Measurements from ENCODE around the gene STOX2.

The STOX2 gene

DNA sequence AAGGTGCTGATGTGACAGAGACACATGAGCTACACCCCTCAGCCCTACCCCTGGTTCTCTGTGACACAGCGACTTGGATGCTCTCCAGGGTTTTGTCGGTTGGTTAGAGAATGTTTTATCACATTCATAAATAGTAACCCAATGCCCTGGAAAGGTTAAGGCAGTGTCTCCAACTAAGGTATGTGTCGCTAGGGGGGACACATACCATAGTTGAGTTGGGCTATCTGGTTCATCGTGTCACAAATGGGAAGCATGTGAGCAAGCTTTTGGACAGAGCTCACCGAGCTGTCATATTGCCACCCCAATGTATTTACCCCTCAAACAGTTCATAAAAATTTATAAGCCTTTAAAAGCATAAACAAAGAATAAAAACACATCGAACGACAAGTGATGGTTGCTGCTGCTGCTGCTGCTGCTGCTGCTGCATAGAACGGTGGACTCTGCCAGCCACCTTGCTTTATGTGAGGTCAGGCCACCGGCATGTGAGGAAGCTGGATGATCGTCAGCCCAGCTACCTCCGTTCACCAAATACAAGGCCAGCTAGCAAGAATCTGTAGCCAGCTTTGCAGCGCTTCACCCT, 55.9 kb downstream of the STOX2 start:
- Histone ChIP-seq H3K27me3 (ENCODE audit: control insufficient read depth, insufficient read depth, low read length) (no peaks in the 10 kb centered on the region), H3K36me3 (ENCODE audit: control insufficient read depth, insufficient read depth, low read length) (no peaks in the 10 kb centered on the region), H3K27ac (ENCODE audit: low read length) (no peak overlapping the region), H3K4me3 (ENCODE audit: low read length) (no peak overlapping the region), H3K9me3 (ENCODE audit: control insufficient read depth, insufficient read depth, low read length) (no peaks in the 10 kb centered on the region), H3K4me1 (ENCODE audit: control insufficient read depth, insufficient read depth, low read length) (peaks cover 3% of the 10 kb centered on the region; the same call in 1 of the 2 replicates)
- DNase-seq (ENCODE audit: low read depth, low spot score): no peak
- no CpG with 5 or more reads among the region's 12 CpGs for WGBS (ENCODE audit: insufficient coverage, insufficient read length)

DNA sequence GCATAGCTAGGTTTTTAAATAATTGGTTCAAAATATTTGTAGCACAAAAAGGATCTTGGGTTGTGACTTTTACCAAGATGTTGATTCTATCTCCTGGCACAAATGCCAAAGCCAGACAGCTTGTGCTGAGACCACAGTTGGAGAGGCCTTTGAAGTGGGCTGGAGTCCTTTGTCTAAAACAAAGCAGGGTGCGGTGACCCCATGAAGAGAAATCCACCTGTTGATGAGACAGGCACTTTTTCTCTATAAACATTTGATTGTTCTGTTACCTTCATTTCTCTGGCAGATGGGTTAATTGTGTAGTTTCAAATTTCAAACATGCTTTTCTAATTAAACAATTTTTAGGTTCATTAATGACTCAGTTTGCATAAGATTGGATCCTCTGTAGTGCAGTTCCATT, 56.7 kb downstream of the STOX2 start:
- WGBS (ENCODE audit: insufficient coverage, insufficient read length): no CpG with 5 or more reads among the region's 1 CpG
- DNase-seq (ENCODE audit: low read depth, low spot score): no peak
- no peaks in the 10 kb centered on the region for H3K9me3 ChIP-seq (ENCODE audit: control insufficient read depth, insufficient read depth, low read length)
- H3K36me3 ChIP-seq (ENCODE audit: control insufficient read depth, insufficient read depth, low read length): no peaks in the 10 kb centered on the region
- H3K4me3 ChIP-seq (ENCODE audit: low read length): no peak overlapping the region
- no peaks in the 10 kb centered on the region for H3K27me3 ChIP-seq (ENCODE audit: control insufficient read depth, insufficient read depth, low read length)
- peaks cover 3% of the 10 kb centered on the region; the same call in 1 of the 2 replicates for H3K4me1 ChIP-seq (ENCODE audit: control insufficient read depth, insufficient read depth, low read length)
- H3K27ac ChIP-seq (ENCODE audit: low read length): no peak overlapping the region

DNA sequence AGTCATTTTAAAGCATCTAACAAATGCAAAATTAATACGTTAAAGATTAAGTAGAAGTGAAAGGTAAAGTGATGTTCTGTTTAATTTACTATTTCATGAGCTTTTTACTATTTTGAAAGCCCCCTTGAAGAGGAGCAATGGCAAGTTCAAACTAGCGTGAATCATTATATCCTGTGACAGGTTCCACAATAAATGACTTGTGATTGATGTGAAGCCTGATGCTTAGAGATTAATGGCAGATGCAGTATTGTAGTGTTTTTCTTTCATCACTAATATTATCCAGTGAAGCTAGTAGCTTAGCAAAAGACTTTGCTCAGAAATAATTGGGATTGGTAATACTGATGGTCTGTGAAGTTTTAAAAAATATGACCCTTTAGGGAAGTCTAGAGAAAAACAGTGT, 57.3 kb downstream of the STOX2 start:
- Histone ChIP-seq H3K4me3 (ENCODE audit: low read length) (no peak overlapping the region), H3K4me1 (ENCODE audit: control insufficient read depth, insufficient read depth, low read length) (peaks cover 3% of the 10 kb centered on the region; the same call in 1 of the 2 replicates), H3K36me3 (ENCODE audit: control insufficient read depth, insufficient read depth, low read length) (no peaks in the 10 kb centered on the region), H3K9me3 (ENCODE audit: control insufficient read depth, insufficient read depth, low read length) (no peaks in the 10 kb centered on the region), H3K27ac (ENCODE audit: low read length) (no peak overlapping the region), H3K27me3 (ENCODE audit: control insufficient read depth, insufficient read depth, low read length) (no peaks in the 10 kb centered on the region)
- no peak for DNase-seq (ENCODE audit: low read depth, low spot score)
- 100% methylated on average over 1 of the region's 2 CpGs for WGBS (ENCODE audit: insufficient coverage, insufficient read length)

DNA sequence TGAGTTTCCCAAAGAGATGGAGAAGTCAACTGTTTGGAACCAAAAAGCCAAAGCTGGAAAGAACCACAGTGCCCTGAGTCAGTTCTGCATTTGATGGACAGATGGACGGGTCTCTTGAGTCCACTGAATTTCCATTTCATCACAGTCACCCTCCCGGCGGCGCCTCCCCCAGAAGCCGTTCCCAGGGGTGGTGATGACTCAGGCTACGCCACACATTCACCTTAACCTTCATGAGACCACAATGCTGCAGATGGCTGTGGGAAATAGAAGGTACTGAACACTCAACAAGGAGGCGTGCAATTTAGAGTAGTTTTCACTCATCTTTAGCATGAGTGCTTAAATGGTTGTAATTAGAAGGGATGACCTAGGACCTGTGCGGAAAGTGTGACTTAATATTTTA, 61.3 kb downstream of the STOX2 start:
- WGBS (ENCODE audit: insufficient coverage, insufficient read length): no CpG with 5 or more reads among the region's 8 CpGs
- H3K4me3 ChIP-seq (ENCODE audit: low read length): no peak overlapping the region
- H3K4me1 ChIP-seq (ENCODE audit: control insufficient read depth, insufficient read depth, low read length): 0 out of 2 replicates have a peak, but pooled peaks cover 1% of the 10 kb centered on the region
- H3K27ac ChIP-seq (ENCODE audit: low read length): no peak overlapping the region
- no peaks in the 10 kb centered on the region for H3K27me3 ChIP-seq (ENCODE audit: control insufficient read depth, insufficient read depth, low read length)
- no peaks in the 10 kb centered on the region for H3K9me3 ChIP-seq (ENCODE audit: control insufficient read depth, insufficient read depth, low read length)
- no peaks in the 10 kb centered on the region for H3K36me3 ChIP-seq (ENCODE audit: control insufficient read depth, insufficient read depth, low read length)
- no peak for DNase-seq (ENCODE audit: low read depth, low spot score)

DNA sequence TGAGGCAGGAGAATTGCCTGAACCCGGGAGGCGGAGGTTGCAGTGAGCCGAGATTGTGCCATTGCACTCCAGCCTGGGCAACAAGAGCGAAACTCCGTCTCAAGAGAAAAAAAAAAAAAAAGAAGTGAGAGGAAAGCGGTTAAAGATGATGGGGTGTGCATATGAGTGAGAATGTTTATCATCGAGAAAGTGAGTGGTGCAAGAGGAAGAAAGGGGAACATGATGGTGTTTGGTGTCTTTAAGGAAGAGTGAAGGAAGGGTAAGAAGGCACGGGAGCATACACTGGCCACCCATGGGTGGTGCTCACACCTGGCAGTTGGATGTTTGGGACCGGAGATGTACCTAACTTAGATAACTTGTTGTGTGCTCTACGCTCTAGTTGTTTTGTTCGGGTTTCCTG, 62.2 kb downstream of the STOX2 start:
- WGBS (ENCODE audit: insufficient coverage, insufficient read length): 100% methylated on average over 2 of the region's 11 CpGs

DNA sequence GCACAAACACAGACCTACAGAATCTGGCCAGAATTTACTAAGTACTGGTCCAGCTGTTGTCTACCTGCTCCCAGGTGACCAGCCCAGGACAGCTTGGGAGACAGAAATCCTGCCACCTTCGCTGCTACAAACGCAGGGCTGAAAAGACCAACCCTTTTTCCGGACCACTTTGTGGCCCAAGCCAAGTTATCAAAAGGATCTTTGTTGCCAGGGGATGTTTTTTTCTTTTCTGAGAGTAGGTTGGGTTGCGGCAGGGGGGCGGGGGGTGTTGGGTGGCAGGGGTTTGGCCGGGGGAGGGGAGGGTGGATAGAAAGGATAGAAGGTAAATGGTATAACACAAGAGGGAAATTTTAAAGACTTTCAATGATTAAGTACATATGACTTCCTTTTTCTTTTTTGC, 63.4 kb downstream of the STOX2 start:
- WGBS (ENCODE audit: insufficient coverage, insufficient read length): no CpG with 5 or more reads among the region's 6 CpGs
- DNase-seq (ENCODE audit: low read depth, low spot score): no peak
- no peaks in the 10 kb centered on the region for H3K36me3 ChIP-seq (ENCODE audit: control insufficient read depth, insufficient read depth, low read length)
- H3K9me3 ChIP-seq (ENCODE audit: control insufficient read depth, insufficient read depth, low read length): no peaks in the 10 kb centered on the region
- peaks cover 3% of the 10 kb centered on the region; the same call in 1 of the 2 replicates for H3K4me1 ChIP-seq (ENCODE audit: control insufficient read depth, insufficient read depth, low read length)
- H3K4me3 ChIP-seq (ENCODE audit: low read length): no peak overlapping the region
- no peaks in the 10 kb centered on the region for H3K27me3 ChIP-seq (ENCODE audit: control insufficient read depth, insufficient read depth, low read length)
- H3K27ac ChIP-seq (ENCODE audit: low read length): no peak overlapping the region

More for the DNA sequence above, 62.2 kb downstream of the STOX2 start:
- no peaks in the 10 kb centered on the region for H3K36me3 ChIP-seq (ENCODE audit: control insufficient read depth, insufficient read depth, low read length)
- no peaks in the 10 kb centered on the region for H3K9me3 ChIP-seq (ENCODE audit: control insufficient read depth, insufficient read depth, low read length)
- H3K27me3 ChIP-seq (ENCODE audit: control insufficient read depth, insufficient read depth, low read length): no peaks in the 10 kb centered on the region
- no peak for DNase-seq (ENCODE audit: low read depth, low spot score)
- no peak overlapping the region for H3K27ac ChIP-seq (ENCODE audit: low read length)
- H3K4me1 ChIP-seq (ENCODE audit: control insufficient read depth, insufficient read depth, low read length): peaks cover 3% of the 10 kb centered on the region; the same call in 1 of the 2 replicates
- H3K4me3 ChIP-seq (ENCODE audit: low read length): no peak overlapping the region

DNA sequence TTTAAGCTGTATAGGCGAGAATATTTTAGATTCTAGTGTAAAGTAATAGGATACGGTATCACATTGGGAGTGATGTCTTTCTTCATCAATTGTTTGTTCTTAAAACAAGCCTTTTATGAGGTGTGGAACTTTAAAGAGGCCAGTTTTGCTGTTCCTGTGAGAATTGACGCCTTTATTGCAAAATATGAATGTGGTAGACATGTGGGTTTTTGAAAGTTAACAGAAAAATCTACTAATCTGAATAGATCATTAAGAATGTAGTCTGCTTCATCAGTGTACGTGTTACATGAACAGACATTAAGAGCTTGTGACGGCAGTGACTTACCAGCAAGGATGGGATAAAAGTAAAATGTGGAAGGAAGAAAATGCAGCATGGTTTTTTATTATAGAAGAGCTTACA, 63.8 kb downstream of the STOX2 start:
- Histone ChIP-seq H3K9me3 (ENCODE audit: control insufficient read depth, insufficient read depth, low read length) (no peaks in the 10 kb centered on the region), H3K36me3 (ENCODE audit: control insufficient read depth, insufficient read depth, low read length) (no peaks in the 10 kb centered on the region), H3K4me1 (ENCODE audit: control insufficient read depth, insufficient read depth, low read length) (peaks cover 3% of the 10 kb centered on the region; the same call in 1 of the 2 replicates), H3K27ac (ENCODE audit: low read length) (no peak overlapping the region), H3K27me3 (ENCODE audit: control insufficient read depth, insufficient read depth, low read length) (no peaks in the 10 kb centered on the region), H3K4me3 (ENCODE audit: low read length) (no peak overlapping the region)
- no CpG with 5 or more reads among the region's 5 CpGs for WGBS (ENCODE audit: insufficient coverage, insufficient read length)
- no peak for DNase-seq (ENCODE audit: low read depth, low spot score)

DNA sequence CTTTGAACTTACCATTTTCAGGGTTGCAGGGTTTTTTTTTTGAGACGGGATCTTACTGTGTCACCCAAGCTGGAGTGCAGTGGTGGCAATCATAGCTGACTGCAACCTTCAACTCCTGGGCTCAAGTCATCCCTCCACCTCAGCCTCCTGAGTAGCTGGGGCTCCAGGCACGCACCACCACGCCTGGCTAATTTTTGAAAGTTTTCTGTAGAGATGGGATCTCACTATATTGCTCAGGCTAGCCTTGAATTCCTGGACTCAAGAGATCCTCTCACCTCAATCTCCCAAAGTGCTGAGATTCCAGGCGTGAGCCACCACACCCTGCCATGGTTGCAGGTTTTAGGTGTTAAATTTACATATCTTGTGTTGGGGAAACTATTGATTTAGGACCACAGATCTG, 64.5 kb downstream of the STOX2 start:
- Histone ChIP-seq H3K9me3 (ENCODE audit: control insufficient read depth, insufficient read depth, low read length) (no peaks in the 10 kb centered on the region), H3K27me3 (ENCODE audit: control insufficient read depth, insufficient read depth, low read length) (no peaks in the 10 kb centered on the region), H3K4me1 (ENCODE audit: control insufficient read depth, insufficient read depth, low read length) (peaks cover 3% of the 10 kb centered on the region; the same call in 1 of the 2 replicates), H3K4me3 (ENCODE audit: low read length) (no peak overlapping the region), H3K36me3 (ENCODE audit: control insufficient read depth, insufficient read depth, low read length) (no peaks in the 10 kb centered on the region), H3K27ac (ENCODE audit: low read length) (no peak overlapping the region)
- no CpG with 5 or more reads among the region's 4 CpGs for WGBS (ENCODE audit: insufficient coverage, insufficient read length)
- DNase-seq (ENCODE audit: low read depth, low spot score): no peak

DNA sequence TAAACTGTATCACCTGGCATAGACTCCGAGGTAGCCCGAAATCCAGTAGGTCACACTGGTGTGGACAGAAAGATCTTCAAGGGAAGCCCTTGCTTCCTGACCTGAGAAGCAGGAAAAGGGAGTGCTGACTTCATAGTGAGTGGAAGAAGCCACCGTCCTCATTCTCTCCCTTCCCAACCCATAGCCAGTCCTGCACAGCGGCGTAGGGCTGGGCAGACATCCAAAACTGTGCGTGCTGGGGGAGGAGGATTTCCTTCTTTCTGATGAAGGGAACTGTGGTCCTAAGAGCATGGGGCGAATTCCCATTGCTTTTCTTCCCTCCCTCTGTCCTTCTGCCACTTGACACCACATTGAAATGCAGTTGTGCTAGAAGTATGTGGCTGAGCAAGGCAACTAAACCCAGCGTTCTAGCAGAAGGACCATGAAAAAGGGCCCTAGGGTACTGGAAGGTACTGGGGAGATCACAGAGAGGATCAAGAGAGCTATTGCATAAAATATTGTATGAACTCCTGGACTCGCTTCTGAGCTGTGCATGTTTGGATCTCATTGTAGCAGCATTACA, 66.9 kb downstream of the STOX2 start:
- H3K36me3 ChIP-seq (ENCODE audit: control insufficient read depth, insufficient read depth, low read length): no peaks in the 10 kb centered on the region
- H3K4me1 ChIP-seq (ENCODE audit: control insufficient read depth, insufficient read depth, low read length): peaks cover 3% of the 10 kb centered on the region; the same call in 1 of the 2 replicates
- no peaks in the 10 kb centered on the region for H3K9me3 ChIP-seq (ENCODE audit: control insufficient read depth, insufficient read depth, low read length)
- WGBS (ENCODE audit: insufficient coverage, insufficient read length): no CpG with 5 or more reads among the region's 9 CpGs
- no peak overlapping the region for H3K4me3 ChIP-seq (ENCODE audit: low read length)
- no peak overlapping the region for H3K27ac ChIP-seq (ENCODE audit: low read length)
- no peak for DNase-seq (ENCODE audit: low read depth, low spot score)
- no peaks in the 10 kb centered on the region for H3K27me3 ChIP-seq (ENCODE audit: control insufficient read depth, insufficient read depth, low read length)

DNA sequence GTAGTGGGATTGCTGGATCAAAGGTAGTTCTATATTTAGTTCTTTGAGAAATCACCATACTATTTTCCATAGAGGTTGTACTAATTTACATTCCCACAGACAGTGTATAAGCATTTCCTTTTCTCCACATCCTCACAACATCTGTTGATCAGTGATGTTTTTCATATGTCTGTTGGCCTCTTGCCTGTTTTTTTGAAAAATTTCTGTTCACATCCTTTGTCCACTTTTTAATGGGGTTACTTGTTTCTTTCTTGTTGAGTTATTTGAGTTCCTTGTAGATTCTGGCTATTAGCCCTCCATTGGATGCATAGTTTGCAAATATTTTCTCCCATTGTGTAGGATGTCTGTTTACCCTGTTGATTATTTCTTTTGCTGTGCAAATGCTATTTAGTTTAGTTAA, 72.6 kb downstream of the STOX2 start:
- no peak for DNase-seq (ENCODE audit: low read depth, low spot score)
- no peaks in the 10 kb centered on the region for H3K27me3 ChIP-seq (ENCODE audit: control insufficient read depth, insufficient read depth, low read length)
- no peaks in the 10 kb centered on the region for H3K9me3 ChIP-seq (ENCODE audit: control insufficient read depth, insufficient read depth, low read length)

DNA sequence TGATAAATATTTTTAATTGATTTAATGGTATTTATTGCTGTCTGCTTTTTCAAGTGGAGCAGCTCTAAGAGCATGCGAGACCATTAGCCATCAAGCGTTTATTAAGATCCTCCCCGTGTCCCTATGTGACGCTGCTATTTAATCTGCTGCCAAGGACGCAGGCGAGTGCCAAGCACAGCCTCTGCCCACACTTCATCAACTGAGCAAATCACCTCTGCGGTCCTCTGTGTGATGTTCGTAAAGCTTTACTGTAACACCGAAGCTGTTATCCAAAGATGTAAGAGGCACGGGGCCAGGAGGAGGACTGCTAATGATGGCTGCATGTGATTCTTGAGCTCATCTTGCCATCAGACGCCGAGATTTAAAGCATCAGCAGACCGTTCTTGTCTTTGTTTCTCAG, 79.5 kb downstream of the STOX2 start:
- peaks cover 2% of the 10 kb centered on the region; the same call in 1 of the 2 replicates for H3K27me3 ChIP-seq (ENCODE audit: control insufficient read depth, insufficient read depth, low read length)
- no peak for DNase-seq (ENCODE audit: low read depth, low spot score)
- peaks cover 10% of the 10 kb centered on the region for H3K4me1 ChIP-seq (ENCODE audit: control insufficient read depth, insufficient read depth, low read length)
- no peaks in the 10 kb centered on the region for H3K9me3 ChIP-seq (ENCODE audit: control insufficient read depth, insufficient read depth, low read length)
- no CpG with 5 or more reads among the region's 13 CpGs for WGBS (ENCODE audit: insufficient coverage, insufficient read length)
- no peak overlapping the region for H3K27ac ChIP-seq (ENCODE audit: low read length)
- H3K4me3 ChIP-seq (ENCODE audit: low read length): no peak overlapping the region
- no peaks in the 10 kb centered on the region for H3K36me3 ChIP-seq (ENCODE audit: control insufficient read depth, insufficient read depth, low read length)

More for the DNA sequence above, 72.6 kb downstream of the STOX2 start:
- Histone ChIP-seq H3K27ac (ENCODE audit: low read length) (no peak overlapping the region), H3K4me3 (ENCODE audit: low read length) (no peak overlapping the region), H3K36me3 (ENCODE audit: control insufficient read depth, insufficient read depth, low read length) (no peaks in the 10 kb centered on the region), H3K4me1 (ENCODE audit: control insufficient read depth, insufficient read depth, low read length) (no peaks in the 10 kb centered on the region)

All from iPS DF 6.9 (cell line).